ENCODE data around the gene ITIH4. TPM values are rescaled to one million over a fixed set of nuclear protein-coding genes. Genes with fewer than 3 reads are reported as not detected.

Gene ITIH4
- total and polyA plus RNA-seq, 2 of the 13 experiments (the other 11 are each of a cell fraction or from before 2014, with no cell fraction given) = 2.7 to 5.3 TPM

GRCh38 chr3:52792413-52792812 lies 38.1 kb downstream of the ITIH4 start:
- Histone ChIP-seq H4K20me1 (ENCODE audit: insufficient read depth, low read length) (no peaks in the 10 kb centered on the region), H3K4me3 (replicated peaks in 1 of 3; ENCODE audit: insufficient read depth in 1 of 3, low read depth in 2 of 3, low read length in 3 of 3) (no peak overlapping the region), H3K9me3 (ENCODE audit: low read length) (no peaks in the 10 kb centered on the region), H3K27me3 (ENCODE audit: control insufficient read depth in 1 of 2, insufficient read depth in 2 of 2, low read length in 2 of 2) (no peaks in the 10 kb centered on the region), H3K36me3 (replicated peaks in 1 of 2; ENCODE audit: control insufficient read depth in 1 of 2, insufficient read depth in 2 of 2, low read length in 2 of 2) (peaks cover 7 to 15% of the 10 kb centered on the region in 2 experiments; a peak in 3 of 5 replicates), H3K9ac (ENCODE audit: insufficient read depth, low read depth, low read length) (0 out of 2 replicates have a peak overlapping the region, but pooled peaks have one; percentile 6), H3K4me2 (ENCODE audit: low read depth, low read length) (peak overlapping the region; percentile 8), H3K79me2 (ENCODE audit: insufficient read depth, low read length) (peaks cover 4% of the 10 kb centered on the region), H3K27ac (ENCODE audit: extremely low read length, insufficient read depth, low read length) (peak overlapping the region; percentile 9), H2AFZ (ENCODE audit: low read length) (no peak overlapping the region), H3K4me1 (ENCODE audit: insufficient read depth, low read length) (peaks cover 100% of the 10 kb centered on the region)
- ChIA-PET POLR2A (interaction anchor here (1.0 to 10.9 kb wide), 7 partner anchors 13 to 337 kb away, joined by 3 to 466 read pairs (median 5); partner anchors contain the start of genes ITIH1, NEK4 and RFT1), CTCF (ENCODE audit: low intra/inter-chr PET ratio, low total read pairs) (interaction anchor here (1.0 kb wide), 1 partner anchor 49 kb away, joined by 3 read pairs; no protein-coding TSS in a partner anchor)
- DNase-seq (ENCODE audit: low spot score) (peak; percentile 58), ATAC-seq (peak; percentile 65), FAIRE-seq (peak; percentile 88)
- intact Hi-C loops (cut with micrococcal nuclease; ENCODE audit: unreplicated experiment) = no loop called here
- in situ Hi-C loops (cut with HindIII; ENCODE audit: extremely low pct_ligation_motif_present, low pct_unique_long_range_greater_than_20kb) = no loop called here
- BruUV-seq (replicated peaks) = no TSS peak
- WGBS (ENCODE audit: low lambda C conversion rate) = 30% methylated on average over 5 of the region's 7 CpGs
- TF ChIP-seq ZBTB7A (CRISPR knock-in tag; IDR thresholded peaks at IDR 0.05) (no peak), MTA1 (CRISPR knock-in tag; IDR thresholded peaks at IDR 0.05; ENCODE audit: borderline replicate concordance) (peak; percentile 33; the same call in 1 of the 2 replicates), AHR (CRISPR knock-in tag; IDR thresholded peaks at IDR 0.05) (no peak), KDM2A (CRISPR knock-in tag; IDR thresholded peaks at IDR 0.05; ENCODE audit: borderline replicate concordance, low read depth) (peak; percentile 40; the same call in 1 of the 2 replicates), DPF2 (CRISPR knock-in tag; IDR thresholded peaks at IDR 0.05; ENCODE audit: borderline replicate concordance, low read depth) (no peak), ERF (CRISPR knock-in tag; IDR thresholded peaks at IDR 0.05) (0 out of 2 replicates have a peak, but pooled peaks have one; percentile 32), MBD4 (IDR thresholded peaks at IDR 0.05; ENCODE audit: borderline replicate concordance, low read length) (no peak), SPEN (CRISPR knock-in tag; IDR thresholded peaks at IDR 0.05; ENCODE audit: low read depth) (peak; percentile 69), ZNF205 (CRISPR knock-in tag; IDR thresholded peaks at IDR 0.05) (0 out of 2 replicates have a peak, but pooled peaks have one; percentile 63), SP5 (CRISPR knock-in tag; IDR thresholded peaks at IDR 0.05; ENCODE audit: borderline replicate concordance, low read depth) (peak; percentile 47; the same call in 1 of the 2 replicates), HNF4A (CRISPR knock-in tag; IDR thresholded peaks at IDR 0.05) (peak; percentile 62), ZSCAN30 (CRISPR knock-in tag; IDR thresholded peaks at IDR 0.05) (no peak), TARDBP (CRISPR knock-in tag; IDR thresholded peaks at IDR 0.05) (0 out of 2 replicates have a peak, but pooled peaks have one; percentile 43), TFAP4 (IDR thresholded peaks at IDR 0.05; ENCODE audit: borderline replicate concordance, low read depth) (peak; percentile 47; the same call in 1 of the 2 replicates), ZMAT3 (CRISPR knock-in tag; conservative IDR thresholded peaks at IDR 0.05) (no peak), ZNF326 (CRISPR knock-in tag; IDR thresholded peaks at IDR 0.05; ENCODE audit: borderline replicate concordance) (no peak), HDAC2 (CRISPR knock-in tag; IDR thresholded peaks at IDR 0.05) (0 out of 2 replicates have a peak, but pooled peaks have one; percentile 18), ONECUT2 (CRISPR knock-in tag; IDR thresholded peaks at IDR 0.05) (peak; percentile 93)
- TF ChIP-seq, protein P1, sequence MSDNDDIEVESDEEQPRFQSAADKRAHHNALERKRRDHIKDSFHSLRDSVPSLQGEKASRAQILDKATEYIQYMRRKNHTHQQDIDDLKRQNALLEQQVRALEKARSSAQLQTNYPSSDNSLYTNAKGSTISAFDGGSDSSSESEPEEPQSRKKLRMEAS (IDR thresholded peaks at IDR 0.05) = peak; percentile 34; the same call in 1 of the 2 replicates
- TF ChIP-seq, protein P2, sequence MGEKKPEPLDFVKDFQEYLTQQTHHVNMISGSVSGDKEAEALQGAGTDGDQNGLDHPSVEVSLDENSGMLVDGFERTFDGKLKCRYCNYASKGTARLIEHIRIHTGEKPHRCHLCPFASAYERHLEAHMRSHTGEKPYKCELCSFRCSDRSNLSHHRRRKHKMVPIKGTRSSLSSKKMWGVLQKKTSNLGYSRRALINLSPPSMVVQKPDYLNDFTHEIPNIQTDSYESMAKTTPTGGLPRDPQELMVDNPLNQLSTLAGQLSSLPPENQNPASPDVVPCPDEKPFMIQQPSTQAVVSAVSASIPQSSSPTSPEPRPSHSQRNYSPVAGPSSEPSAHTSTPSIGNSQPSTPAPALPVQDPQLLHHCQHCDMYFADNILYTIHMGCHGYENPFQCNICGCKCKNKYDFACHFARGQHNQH (CRISPR knock-in tag; IDR thresholded peaks at IDR 0.05) = peak; percentile 39; the same call in 1 of the 2 replicates
- TF ChIP-seq, protein P3, sequence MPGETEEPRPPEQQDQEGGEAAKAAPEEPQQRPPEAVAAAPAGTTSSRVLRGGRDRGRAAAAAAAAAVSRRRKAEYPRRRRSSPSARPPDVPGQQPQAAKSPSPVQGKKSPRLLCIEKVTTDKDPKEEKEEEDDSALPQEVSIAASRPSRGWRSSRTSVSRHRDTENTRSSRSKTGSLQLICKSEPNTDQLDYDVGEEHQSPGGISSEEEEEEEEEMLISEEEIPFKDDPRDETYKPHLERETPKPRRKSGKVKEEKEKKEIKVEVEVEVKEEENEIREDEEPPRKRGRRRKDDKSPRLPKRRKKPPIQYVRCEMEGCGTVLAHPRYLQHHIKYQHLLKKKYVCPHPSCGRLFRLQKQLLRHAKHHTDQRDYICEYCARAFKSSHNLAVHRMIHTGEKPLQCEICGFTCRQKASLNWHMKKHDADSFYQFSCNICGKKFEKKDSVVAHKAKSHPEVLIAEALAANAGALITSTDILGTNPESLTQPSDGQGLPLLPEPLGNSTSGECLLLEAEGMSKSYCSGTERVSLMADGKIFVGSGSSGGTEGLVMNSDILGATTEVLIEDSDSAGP (CRISPR knock-in tag; IDR thresholded peaks at IDR 0.05; ENCODE audit: borderline replicate concordance) = peak; percentile 56

Data from HepG2 (cell line).